GM18519 (cell line): ENCODE measurements around the gene PLXNC1.
"Not testable (repeated sequence)": the region's sequence is repeated elsewhere in the genome, so short reads cannot be mapped to it uniquely, and the experiment has no call there.

ENCODE experiments used
- ATAC-seq: cut with Tn5 transposase; IDR thresholded peaks from one replicate; pipeline ENCODE4 v1.9.1; 2021; ENCODE audit warnings: mild to moderate bottlenecking, moderate library complexity; ENCODE audit not compliant: unreplicated experiment, low FRiP score

PLXNC1 gene

GRCh38 chr12:94284859-94285258, 136.5 kb downstream of the PLXNC1 start:
- no peak for ATAC-seq

- no peak for ATAC-seq
These were observed 137.7 kb downstream of the PLXNC1 start for GRCh38 chr12:94285943-94286582.

GRCh38 chr12:94286583-94287244, 138.3 kb downstream of the PLXNC1 start:
- ATAC-seq, result no peak

DNA sequence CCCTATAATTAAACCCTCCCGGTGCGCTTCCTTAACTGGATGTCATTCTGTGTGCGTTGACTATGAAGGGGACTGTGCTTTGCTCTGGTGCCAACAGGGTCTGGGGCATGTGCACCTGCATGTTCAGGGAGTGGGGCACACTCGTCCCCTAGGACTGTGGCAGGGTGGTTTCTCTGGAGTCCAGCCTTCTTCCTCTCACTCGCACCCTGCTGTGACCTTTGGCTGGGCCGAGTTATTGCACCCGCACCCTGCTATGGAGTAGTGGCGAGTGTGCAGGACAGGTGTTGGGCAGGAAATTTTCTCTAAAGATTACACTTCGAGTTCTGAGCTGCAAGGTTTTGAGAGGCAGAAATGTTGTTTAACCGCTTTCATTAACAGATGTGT, 138.9 kb downstream of the PLXNC1 start:
- ATAC-seq, result no peak

DNA sequence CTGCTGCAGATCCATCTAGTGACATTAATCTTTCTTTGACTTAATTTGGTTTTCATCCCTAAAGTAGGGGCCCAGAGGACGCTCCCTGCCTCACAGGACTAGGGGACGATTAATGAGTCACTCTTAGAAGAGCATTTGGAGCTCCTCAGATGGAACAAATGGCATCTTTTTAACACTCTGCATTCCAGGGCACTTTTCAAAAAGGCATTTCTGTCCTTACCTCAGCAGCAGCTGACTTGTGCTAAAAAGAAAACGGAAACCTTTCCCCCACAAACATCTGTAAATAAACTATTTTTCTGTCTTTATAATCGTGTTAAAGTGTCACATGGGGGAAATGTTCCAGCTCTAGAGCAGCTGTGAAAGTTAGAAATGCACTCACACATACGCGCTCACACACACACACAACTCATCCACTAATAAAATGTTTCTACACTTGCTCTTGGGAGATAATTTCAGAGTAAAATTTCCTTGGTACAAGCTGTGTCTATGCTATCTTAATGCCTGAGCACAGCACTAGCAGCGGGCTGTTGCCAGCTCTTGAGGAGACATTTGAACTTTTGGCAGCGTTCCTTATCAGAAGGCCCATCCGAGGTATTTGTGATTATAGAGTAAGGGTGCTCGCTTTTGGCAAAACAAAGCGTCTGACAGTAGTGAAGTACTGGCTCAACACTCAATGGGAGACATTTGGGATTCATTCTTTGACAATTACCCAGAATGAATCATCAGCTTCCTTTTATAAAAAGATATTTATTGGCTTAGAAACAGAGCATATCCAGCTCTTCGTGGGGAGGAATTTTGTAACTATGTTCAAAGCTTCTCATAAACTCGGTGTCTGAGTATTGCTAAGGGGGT, 141.3 kb downstream of the PLXNC1 start:
- no peak for ATAC-seq

DNA sequence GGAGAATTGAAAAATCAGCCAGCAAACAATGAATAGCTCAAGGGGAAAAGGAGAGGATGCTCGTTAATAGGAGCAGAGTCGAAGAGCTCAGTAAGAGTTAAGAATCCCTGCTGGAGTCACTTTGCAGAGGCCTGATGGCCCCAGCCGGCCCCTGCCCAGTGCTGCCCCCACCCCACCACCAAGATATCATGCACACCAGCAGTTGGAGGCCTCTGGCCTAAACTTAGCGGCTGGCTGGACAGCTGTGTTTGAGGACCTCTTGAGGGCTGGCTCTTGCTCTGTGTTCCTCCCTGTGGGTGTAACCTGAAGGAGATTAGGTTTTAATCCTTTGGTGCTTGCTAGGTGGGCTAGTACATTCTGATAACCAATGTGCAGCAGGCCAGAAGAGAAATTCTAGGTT, 142.0 kb downstream of the PLXNC1 start:
- ATAC-seq, result no peak

DNA sequence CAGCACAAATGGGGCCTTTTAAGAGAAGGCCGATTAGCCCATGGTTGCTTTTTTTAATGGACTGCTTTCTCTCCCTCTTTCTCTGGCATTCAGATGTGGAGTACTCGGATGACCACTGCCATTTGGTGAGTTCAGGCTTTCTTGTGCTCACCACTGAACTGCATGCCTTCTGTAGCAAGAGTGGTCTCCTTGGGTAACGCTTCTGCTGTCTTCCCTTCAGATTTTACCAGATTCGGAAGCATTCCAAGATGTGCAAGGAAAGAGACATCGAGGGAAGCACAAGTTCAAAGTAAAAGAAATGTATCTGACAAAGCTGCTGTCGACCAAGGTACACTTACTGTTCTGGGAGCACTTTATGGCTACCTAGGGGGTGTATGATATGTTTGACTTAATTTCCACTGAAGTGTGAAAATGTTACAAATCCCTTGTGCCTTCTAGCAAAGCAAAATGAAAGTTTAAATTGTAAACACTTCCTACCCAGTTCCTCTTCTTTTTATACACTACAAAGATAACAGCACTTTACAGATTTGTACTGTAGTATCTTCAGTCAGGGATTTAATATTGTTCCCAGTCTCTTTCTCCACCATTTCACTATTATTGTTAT, 148.8 kb downstream of the PLXNC1 start:
- ATAC-seq, result no peak

GRCh38 chr12:94297876-94298505, 149.6 kb downstream of the PLXNC1 start:
- no peak for ATAC-seq

GRCh38 chr12:94299846-94300245, 151.5 kb downstream of the PLXNC1 start:
- no peak for ATAC-seq

GRCh38 chr12:94304012-94304411, 155.6 kb downstream of the PLXNC1 start:
- ATAC-seq, result no peak

GRCh38 chr12:94304566-94305061, 156.2 kb downstream of the PLXNC1 start:
- ATAC-seq, result no peak

- ATAC-seq, result peak; percentile 37
These were observed 157.0 kb downstream of the PLXNC1 start for GRCh38 chr12:94305130-94305957.

GRCh38 chr12:94308612-94309011, 160.2 kb downstream of the PLXNC1 start:
- ATAC-seq, result no peak

DNA sequence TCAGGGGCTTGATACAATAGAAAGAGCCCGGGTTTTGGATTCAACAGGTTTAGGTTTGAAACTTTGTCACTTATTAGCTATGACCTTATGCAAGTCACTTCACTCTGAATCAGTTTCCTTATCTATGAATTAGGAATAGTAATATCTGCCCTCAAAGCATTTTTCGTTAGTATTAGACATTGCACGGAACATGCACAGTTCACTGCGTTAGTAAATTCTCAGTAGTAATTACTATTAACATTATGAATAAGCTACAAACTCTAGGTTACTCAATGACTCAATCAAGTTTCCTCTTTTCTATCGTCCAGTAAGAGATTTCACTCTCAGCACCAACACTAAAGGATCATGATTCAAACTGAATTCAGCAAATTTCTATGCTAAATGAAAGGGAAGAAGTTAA, 161.0 kb downstream of the PLXNC1 start:
- peak; percentile 81 for ATAC-seq

DNA sequence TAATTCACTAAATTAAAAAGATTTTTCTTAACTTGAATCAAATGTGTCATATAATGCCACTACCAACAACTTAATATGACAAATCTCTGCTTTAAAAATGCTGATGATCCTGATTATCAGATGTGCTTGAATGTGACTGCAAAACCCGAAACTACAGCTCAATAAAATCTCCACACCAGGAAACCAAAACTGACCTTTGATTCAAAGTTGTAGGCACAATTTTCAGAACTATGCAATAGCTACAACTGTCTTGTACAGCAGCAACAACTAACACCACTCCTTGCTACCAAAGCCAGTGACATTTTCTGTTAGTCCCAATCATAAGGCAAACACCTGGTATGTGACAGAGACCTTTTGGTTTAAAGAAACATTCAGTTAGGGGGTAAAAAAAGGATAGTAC, 164.0 kb downstream of the PLXNC1 start:
- ATAC-seq, result no peak

- not testable (repeated sequence) for ATAC-seq
These were observed 168.2 kb downstream of the PLXNC1 start for GRCh38 chr12:94316600-94316999.

GRCh38 chr12:94318181-94318580, 169.8 kb downstream of the PLXNC1 start:
- peak; percentile 68 for ATAC-seq

DNA sequence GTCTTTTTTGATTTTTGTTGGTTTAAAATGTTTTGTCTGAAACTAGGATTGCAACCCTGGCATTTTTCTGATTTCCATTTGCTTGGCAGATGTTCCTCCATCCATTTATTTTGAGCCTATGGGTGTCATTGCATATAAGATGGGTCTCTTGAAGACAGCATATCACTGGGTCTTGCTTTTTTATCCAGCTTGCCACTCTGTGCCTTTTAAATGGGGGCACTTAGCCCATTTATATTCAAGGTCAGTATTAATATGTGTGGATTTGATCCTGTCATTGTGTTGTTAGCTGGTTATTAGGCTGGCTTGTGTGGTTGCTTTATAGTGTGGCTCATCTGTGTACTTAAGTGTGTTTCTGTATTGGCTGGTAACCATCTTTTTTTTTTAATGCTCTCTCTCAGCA, 171.7 kb downstream of the PLXNC1 start:
- no peak for ATAC-seq

GRCh38 chr12:94322346-94322745, 174.0 kb downstream of the PLXNC1 start:
- no peak for ATAC-seq

GRCh38 chr12:94326234-94326633, 177.9 kb downstream of the PLXNC1 start:
- no peak for ATAC-seq
